NCI-H128 (cell line): ENCODE data around the gene MCM5.
"Not testable (repeated sequence)": the region's sequence is repeated elsewhere in the genome, so short reads cannot be mapped to it uniquely, and the experiment has no call there.

Source experiments
- DNase-seq: peaks from one replicate; lab custom pipeline; 2025; ENCODE audit not compliant: unreplicated experiment; lab: John Stamatoyannopoulos, UW

MCM5 gene

DNA sequence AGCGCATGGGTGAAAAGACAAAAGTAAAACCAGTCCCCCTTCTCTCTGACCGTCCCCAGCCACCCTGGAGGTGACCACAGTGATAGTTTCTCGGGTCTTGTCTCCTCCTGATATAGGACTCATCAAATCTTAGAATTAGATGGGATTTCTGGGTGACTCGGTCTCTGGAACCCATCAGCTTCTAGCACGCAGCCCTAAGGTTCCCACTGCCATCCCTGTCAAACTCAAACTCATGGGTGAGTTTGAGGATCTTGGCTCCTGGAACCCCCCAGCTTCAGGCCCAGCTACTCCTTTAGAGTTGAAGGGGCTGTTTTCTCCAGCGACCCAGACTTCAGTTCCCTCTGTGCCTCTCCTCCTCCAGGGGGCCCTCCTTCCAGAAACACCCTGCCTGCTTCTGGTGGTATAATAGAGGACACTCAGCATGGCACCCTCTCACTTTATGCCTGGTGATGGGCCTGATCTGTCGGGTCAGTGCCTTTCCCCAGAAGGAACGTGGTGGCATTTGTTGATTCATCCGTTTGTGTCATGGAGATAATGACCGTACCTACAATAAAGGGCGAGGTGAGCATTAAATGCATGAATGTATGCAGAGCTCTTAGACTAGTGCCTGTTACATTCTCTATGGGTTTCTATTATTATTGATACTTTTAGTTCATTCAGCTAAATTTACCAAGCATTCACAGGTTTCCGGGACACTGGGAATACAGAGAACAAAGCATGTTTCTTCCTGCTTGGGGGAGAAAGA lies 31.7 kb downstream of the MCM5 start:
- DNase-seq, result no peak

DNA sequence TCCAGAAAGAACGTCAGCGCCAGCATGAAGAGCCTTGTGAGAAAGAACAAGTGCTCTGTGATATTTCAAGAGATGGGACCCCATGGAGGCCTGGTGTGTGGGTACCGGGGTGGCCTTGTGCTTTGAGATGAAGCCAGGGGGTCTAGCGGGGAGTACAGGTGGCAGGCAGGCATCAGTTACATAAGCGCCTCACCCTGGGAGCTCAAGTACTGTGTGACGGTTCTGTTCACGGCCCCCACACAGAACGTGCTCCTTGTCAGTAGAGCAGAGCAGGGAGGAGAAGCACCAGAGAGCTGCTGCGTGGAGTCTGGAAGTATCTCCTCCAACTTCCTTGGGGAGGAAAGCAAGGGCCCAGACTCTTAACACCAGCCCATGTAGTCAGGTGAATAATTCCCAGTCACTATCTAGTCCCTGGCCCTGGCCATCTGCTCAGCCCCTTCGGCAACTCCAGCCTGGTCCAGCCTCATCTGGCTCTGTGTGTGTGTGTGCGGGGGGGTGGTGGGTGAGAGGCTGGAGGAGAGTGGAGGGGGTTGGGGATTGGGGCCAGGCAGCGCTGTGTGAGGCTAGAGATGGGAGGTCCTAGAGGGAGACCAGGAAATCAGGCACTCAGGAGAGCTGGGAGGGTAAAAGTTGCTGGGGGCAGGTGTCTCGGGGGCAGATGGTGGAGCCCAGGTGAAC lies 32.4 kb downstream of the MCM5 start:
- no peak for DNase-seq

DNA sequence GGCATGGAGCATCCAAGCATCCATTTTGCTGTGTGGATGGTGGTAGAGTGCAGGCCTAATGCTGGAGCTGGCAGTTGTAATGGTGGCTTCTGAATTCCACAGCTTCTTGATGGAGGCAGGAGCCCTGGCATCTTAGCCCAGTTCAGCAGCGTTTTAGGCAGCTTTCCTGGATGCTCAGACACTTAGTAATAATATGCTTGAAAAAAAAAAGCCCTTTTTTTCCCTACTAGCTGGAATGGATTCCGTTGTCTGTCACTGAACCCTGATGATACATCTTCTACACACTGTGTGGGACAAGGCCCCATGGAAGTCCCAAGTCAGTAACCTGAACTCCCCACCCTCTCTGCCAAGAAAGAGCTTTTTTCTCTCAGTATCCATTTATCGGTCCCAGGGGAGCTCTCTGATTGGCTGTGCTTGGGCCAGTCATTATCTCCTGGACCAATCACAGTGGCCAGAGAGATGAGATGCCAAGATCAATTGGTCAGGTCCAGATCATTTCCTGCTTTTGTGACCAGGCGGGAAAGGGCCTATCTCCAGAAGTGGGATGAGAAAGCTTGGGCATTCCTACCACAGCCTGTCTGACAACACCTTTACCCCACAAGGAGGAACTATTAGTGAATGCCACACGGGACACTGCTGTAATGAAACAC lies 34.2 kb downstream of the MCM5 start:
- no peak for DNase-seq

DNA sequence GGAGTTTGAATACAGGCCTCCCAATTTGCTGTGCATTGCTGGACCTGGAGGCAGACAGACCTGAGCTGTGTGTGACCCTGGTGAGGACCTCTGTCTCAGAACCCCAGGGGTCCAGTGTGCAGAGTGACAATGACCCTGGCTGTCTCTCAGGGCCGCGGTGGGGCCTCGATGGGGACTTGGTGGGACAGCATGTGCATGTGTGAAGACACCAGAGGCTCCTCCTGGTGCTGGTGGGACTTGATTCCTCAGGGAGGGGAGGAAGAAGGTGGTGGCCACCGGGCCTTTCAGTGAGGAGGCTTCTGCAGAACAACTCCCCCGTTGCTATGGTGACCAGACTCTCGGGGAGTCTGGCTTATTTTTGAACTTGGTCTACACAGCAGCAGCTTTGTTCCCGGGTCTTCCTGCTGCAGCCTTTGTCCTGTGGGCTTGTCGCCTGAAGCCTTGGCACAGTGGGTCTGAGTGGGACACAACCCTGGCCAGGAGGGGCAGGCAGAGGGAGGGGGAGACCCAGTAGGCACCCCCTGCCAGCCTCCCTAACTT lies 35.3 kb downstream of the MCM5 start:
- no peak for DNase-seq

DNA sequence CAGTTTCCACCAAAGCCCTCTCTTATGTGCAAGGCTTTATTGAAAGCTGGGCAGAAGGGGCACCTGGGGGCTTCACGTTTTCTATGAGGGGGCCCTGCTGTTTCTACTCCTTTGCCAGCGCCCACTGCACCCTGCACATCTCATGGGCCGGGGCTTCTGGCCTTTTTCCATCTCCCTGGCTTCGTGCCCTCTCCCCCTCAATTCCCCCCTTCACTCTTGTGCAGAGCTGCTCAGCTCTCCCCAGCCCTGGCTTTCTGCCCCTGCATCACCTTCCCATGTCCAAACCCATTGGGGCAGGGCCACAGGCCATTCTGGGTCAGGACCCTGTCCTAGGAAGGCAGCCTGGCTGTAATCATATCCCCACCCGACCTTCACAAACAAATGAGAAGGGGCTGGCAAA lies 36.5 kb downstream of the MCM5 start:
- DNase-seq, result no peak

DNA sequence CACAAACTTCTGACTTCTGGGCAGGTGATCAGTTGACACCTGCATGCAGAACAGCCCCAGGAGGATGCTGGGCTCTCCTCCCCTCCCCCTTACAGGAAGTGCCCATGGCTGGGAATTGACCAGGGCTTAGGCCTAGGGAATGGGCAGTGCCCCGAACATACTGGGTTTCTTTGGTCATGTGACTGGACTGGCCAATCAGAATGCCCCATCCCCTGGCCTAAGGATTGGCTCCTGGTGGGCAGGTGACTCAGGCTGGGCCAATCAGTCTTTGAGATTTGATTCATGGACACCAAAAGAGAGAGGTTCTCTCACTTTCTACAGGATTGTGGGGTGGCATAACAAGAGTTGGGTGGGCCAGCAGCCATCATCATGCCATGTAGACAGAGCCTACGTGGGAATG lies 37.1 kb downstream of the MCM5 start:
- DNase-seq, result no peak

DNA sequence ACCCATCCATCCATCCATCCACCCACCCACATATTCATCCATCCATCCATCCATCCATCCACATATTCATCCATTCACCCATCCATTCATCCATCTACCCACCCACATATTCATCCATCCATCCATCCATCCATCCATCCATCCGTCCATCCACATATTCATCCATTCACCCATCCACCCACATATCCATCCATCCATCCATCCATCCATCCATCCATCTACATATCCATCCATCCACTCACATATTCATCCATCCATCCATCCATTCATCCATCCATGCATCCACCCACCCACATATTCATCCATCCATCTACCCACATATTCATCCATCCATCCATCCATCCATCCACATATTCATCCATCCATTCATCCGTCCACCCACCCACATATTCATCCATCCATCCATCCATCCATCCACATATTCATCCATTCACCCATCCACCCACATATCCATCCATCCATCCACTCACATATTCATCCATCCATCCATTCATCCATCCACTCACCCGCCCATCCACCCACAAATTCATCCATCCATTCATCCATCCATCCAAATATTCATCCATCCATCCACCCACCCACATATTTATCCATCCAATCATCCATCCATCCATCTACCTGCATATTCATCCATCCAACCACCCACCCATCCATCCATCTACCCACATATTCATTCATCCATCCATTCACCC lies 38.9 kb downstream of the MCM5 start:
- DNase-seq, result not testable (repeated sequence)

DNA sequence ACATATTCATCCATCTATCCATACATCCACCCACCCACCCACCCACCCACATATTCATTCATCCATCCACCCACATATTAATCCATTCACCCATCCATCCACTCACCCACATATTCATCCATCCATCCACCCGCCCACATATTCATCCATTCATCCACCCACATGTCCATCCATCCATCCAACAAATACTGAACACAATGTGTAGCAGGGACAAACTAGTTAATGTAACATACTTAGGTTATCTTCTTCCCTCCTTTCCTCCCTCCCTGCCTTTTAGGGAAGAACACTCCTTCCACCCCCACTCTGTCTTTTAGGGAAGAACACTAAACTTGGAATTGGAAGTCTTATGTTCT lies 39.4 kb downstream of the MCM5 start:
- no peak for DNase-seq

DNA sequence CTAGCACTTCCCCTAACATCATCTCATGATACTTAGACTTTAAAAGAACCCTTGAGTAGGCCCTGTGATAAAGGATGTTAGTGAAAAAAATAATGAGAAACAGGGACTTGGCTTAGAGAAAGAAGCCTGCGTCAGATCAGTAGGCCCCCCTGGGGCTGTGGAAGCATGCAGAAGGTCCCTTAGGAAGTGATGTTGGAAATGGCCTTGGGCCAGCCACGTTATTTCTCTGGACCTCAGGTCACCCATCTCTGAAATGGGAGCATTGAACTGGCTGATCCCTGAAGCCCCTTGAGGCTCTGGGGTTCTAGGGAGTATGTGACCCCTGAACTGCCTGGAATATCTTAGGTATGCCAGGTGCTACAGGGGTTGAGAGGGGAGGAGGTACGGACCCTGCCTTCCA lies 40.2 kb downstream of the MCM5 start:
- DNase-seq, result no peak

DNA sequence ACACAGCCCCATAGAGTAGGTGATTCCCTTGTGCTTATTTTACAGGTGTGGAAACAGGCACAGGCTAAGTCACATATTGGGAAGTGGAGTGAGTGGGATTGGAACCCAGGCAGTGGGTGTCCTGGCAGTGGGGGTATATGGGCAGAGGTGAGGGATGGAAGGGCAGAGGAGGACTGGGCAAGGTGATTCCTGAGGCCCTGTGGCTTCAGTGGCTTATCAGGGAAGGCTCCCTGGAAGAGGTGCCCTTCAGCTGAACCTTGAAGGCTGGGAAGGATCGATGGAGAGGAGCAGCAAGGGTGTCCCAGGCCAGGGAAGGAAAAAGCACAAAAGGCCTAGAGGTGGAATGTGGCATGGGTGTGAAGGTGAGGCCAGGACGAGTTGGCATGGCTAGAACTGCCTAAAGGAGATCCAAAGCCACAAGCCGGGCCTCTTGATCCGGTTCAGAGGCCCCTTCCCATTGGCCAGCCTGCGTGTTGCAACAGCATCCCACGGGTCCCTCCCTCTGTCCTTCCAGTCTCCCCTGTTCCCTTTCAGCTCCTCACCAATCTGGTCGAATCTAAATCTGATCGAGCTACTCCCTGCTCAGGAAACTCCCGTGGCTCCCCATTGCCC lies 41.7 kb downstream of the MCM5 start:
- no peak for DNase-seq

DNA sequence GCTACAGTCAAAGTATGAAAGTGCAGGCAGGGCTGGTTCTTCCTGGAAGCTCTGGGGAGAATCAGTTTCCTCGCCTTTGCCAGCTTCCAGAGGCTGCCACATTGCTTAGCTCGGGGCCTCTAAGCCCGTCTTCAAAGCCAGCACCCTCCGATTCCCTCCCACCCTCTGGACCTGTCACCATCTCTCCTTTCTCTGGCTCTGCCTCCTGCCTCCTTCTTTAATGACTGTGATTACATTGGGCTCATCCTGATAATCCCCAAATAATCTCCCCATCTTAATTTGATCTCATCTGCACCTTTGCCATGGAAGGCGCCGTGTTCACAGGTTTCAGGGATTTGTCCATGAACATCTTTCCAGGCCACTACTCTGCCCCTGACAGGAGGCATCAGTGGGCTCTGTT lies 42.5 kb downstream of the MCM5 start:
- no peak for DNase-seq

DNA sequence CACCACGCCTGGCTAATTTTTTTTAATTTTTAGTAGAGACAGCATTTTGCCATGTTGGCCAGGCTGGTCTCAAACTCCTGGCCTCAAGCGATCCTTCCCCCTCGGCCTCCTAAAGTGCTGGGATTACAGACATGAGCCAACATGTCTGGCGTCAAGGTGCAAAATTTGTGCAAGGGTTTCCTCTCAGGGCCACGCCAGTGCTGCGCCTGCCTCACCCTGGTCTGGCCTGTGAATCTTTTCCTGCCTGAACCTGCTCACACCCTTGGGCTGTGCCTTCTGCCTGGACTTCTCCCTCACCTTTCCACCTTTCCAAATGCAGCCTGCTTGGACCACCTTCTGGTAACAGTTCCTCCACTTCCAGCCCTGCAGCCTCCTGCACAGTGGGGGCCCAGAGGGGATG lies 43.4 kb downstream of the MCM5 start:
- no peak for DNase-seq

DNA sequence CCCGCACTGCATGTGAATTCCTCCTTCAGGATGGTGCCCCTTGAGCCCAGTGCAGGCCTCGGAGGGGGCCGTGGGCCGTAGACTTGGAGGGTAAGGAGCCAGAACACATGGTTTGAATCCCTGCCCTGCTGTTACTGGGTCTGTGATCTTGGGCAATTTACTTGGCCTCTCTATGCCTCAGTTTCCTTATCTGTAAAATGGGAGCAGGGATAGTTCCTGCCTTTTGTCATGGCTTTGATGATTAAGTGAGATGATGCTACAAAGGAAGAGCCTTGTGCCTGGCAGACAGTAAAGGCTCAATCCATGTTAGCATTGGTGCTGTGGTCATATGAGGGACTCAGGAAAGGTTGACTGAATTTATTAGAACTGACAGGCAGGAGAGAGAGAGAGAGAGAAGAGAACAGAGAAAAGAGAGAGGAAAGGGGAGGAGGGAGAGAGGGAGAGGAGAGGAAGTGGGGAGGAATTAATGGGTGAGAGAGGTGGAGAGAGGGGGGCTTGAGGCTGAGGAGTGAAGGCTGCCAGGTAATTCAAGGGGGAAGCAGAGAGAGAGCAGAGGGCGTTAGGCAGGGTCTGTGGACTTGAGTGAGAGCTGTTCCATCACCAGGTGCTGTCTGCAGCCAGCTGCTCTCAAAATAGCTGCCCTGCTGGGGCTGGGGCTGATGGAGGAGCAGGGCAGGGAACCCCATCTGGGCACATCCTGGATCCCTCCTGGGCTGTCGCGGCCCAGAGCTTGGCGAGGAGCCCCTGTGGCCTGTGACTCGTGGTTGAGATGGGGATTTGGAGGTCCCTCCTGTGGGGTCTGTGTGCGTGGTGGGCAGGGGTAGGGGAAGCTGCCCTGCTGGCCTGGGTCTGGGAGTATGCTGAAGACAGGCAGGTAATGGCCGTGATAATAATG lies 44.1 kb downstream of the MCM5 start:
- no peak for DNase-seq

DNA sequence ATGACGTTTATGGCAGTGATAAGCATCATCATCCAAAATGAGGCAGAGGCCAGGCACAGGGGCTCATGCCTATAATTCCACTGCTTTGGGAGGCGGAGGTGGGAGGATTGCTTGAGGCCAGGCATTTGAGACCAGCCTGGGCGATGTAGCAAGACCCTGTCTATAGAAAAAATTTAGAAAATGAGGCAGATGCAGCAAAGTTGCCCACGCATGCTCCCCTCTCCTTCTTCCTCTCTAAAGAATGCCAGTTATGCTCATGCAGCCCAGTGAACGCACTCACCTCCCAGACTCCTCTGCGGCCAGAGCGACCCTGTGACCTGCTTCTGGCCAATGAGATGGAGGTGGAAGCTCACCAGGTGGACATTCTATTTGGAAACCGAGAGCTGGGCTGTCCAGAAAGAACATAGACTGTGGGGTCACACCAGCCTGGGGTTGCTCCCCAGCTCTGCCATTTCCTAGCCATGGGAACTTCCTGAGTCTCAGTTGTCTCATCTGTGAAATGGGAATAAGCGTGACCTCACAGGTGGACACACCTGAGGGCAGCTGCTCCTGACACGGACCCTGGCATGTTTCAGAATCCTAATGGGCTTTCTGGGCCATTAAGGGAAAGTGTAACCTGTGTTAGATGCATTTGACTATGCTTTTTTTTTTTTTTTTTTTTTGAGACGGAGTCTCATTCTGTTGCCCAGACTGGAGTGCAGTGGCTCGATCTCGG lies 44.9 kb downstream of the MCM5 start:
- no peak for DNase-seq

DNA sequence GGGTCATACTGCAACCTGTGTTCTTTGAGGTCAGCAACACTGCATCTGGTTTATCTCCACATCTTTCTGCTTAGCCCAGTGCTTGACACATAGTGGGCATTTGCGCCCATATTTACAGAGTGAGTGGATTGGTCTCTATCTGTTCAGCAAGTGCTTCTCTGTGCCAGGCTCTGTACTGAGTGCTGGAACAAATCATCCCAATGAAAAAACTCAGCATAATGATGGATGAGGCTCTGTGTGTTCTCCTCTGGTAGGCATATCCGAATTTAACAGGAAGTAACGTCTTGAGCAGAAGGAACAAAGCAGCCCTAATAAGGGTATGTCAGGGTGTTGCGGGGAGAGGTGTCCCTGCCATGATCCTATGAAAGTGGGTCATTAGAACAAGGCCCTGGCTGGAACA lies 46.0 kb downstream of the MCM5 start:
- no peak for DNase-seq

DNA sequence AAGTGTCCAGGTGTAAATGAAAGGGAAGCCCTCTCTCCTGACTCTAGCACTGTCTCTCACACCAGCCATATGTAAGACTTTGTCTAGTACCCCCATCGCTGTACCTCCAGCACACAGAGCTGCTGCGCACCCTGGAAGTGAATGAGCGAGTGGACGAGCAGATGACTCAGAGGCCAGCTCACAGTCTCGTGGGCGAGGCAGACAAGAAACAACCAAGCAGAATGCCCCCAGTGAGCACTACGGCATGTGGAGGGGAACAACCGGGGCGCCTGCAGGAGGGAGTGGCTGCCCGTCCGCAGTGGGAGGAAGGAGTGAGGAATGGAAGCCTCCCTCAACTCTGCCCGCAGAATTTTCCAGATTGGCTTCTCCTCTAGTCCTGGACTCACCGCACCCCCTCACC lies 46.4 kb downstream of the MCM5 start:
- no peak for DNase-seq

DNA sequence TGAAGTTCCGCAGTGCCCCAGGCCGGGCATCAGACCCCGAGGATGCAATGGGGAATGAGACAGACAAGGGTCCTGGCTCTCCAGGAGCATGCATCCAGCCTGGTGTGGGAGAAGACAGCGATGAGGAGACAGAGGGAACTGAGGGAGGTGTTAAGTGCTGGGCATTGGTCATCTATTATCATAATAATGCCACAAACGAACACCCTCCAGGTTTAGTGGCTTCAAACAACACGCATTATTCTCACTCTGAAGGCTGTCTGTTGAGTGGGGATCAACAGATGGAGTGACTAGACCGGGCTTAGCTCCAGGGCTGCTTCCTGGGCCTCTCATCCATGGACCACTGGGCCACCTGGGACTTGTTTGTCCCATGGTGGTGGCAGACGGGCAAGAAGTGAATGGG lies 48.6 kb downstream of the MCM5 start:
- no peak for DNase-seq

DNA sequence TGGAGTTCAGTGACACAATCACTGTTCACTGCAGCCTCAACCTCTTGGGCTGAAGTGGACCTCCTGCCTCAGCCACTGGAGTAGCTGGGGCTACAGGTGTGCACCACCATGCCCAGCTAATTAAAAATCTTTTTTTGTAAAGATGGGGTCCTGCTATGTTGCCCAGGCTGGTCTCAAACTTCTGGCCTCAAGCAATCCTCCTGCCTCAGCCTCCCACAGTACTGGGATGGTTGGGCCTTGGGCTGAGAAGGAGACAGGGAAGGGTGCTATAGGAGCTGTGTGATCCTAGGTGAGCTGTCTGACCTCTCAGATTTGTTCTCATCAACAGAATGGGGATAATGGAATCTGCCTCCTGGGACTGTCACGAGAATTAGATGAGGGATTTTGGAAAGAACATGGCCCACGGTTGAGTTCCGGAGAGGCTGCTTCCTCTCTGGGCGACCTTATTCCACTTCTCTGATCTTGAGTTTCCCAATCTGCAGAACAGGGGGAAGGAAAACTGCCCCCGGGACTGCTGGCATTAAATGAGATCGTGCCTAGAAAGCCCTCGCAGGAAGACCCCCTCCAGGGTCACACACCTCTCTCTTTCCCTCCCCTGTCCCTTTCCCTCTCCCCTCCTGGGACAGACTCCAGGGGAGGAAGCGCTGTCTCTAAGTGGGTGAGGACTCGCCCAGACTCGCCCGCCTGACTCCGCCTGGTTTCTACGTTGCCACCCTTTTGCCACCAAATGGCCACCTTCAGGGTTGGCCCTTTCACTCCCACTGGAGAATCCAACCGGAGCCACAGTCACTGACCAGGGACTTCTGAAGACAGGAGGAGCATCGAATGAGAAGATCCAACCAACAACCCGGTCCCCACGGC lies 50.1 kb downstream of the MCM5 start:
- DNase-seq, result no peak
